HepG2 (cell line): Measurements from ENCODE around the gene USP19.

Experiments
- CHD2 ChIP-seq: IDR thresholded peaks from 2 replicates; pipeline ENCODE4 v1.6.1; 2011; ENCODE audit warnings: low read depth, low read length, improper control_type of control experiment
- DPF2 ChIP-seq: sonication (generic); formaldehyde crosslinking; IDR thresholded peaks from 2 replicates; pipeline ENCODE4 v1.4.0; 2020; ENCODE audit warnings: mild to moderate bottlenecking, low read depth, missing genetic modification reagents, borderline replicate concordance
- ELF4 ChIP-seq: sonication (generic); formaldehyde crosslinking; IDR thresholded peaks from 2 replicates; pipeline ENCODE4 v1.5.0; 2020; ENCODE audit warnings: missing genetic modification reagents, mild to moderate bottlenecking, moderate library complexity, borderline replicate concordance
- HDAC1 ChIP-seq: sonication (generic); formaldehyde crosslinking; IDR thresholded peaks from 2 replicates; pipeline ENCODE4 v1.5.1; 2020; ENCODE audit warnings: mild to moderate bottlenecking, missing genetic modification reagents
- NAIF1 ChIP-seq: sonication (generic); formaldehyde crosslinking; IDR thresholded peaks from 2 replicates; pipeline ENCODE4 v1.5.0; 2020; ENCODE audit warnings: mild to moderate bottlenecking, missing genetic modification reagents, borderline replicate concordance
- PHB2 ChIP-seq: fragments of 450-650 bp; IDR thresholded peaks from 2 replicates; pipeline ENCODE4 v1.6.1; 2018; ENCODE audit not compliant: partially characterized antibody
- SMAD1 ChIP-seq: sonication (generic); formaldehyde crosslinking; IDR thresholded peaks from 2 replicates; pipeline ENCODE4 v1.4.0; 2020; ENCODE audit warnings: missing genetic modification reagents, low read depth, mild to moderate bottlenecking, borderline replicate concordance
- ZNF558 ChIP-seq: sonication (generic); formaldehyde crosslinking; IDR thresholded peaks from 2 replicates; pipeline ENCODE4 v1.9.0; 2022; ENCODE audit warnings: mild to moderate bottlenecking, missing genetic modification reagents, borderline replicate concordance
- TF ChIP-seq, protein P1 (sequence below): sonication (generic); formaldehyde crosslinking; IDR thresholded peaks from 2 replicates; pipeline ENCODE4 v1.5.0; 2020; ENCODE audit warnings: mild to moderate bottlenecking, missing genetic modification reagents, moderate library complexity
- TF ChIP-seq, protein P2 (sequence below): sonication (generic); formaldehyde crosslinking; IDR thresholded peaks from 2 replicates; pipeline ENCODE4 v1.9.0; 2021; ENCODE audit warnings: missing genetic modification reagents, borderline replicate concordance

DNA sequence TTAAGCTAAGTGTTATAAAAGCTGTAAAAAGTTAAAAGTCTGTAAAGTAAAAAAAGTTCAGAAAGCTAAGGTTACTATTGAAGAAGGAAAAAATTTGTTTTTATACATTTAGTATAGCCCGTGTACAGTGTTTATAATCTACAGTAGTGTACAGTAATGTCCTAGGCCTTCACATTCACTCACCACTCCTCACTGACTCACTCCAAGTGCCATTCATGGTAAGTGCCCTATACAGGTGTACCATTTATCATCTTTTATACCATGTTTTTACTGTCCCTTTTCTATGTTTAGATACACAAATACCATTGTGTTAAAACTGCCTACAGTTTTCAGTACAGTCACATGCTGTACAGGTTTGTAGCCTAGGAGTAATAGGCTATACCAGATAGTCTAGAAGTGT is 36.7 kb upstream of the USP19 start:
- TF ChIP-seq, protein P1, sequence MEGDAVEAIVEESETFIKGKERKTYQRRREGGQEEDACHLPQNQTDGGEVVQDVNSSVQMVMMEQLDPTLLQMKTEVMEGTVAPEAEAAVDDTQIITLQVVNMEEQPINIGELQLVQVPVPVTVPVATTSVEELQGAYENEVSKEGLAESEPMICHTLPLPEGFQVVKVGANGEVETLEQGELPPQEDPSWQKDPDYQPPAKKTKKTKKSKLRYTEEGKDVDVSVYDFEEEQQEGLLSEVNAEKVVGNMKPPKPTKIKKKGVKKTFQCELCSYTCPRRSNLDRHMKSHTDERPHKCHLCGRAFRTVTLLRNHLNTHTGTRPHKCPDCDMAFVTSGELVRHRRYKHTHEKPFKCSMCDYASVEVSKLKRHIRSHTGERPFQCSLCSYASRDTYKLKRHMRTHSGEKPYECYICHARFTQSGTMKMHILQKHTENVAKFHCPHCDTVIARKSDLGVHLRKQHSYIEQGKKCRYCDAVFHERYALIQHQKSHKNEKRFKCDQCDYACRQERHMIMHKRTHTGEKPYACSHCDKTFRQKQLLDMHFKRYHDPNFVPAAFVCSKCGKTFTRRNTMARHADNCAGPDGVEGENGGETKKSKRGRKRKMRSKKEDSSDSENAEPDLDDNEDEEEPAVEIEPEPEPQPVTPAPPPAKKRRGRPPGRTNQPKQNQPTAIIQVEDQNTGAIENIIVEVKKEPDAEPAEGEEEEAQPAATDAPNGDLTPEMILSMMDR (CRISPR knock-in tag) = no peak
- no peak for TF ChIP-seq NAIF1 (CRISPR knock-in tag)
- no peak for TF ChIP-seq ZNF558
- no peak for TF ChIP-seq CHD2
- TF ChIP-seq PHB2 = no peak
- TF ChIP-seq ELF4 = no peak
- TF ChIP-seq, protein P2, sequence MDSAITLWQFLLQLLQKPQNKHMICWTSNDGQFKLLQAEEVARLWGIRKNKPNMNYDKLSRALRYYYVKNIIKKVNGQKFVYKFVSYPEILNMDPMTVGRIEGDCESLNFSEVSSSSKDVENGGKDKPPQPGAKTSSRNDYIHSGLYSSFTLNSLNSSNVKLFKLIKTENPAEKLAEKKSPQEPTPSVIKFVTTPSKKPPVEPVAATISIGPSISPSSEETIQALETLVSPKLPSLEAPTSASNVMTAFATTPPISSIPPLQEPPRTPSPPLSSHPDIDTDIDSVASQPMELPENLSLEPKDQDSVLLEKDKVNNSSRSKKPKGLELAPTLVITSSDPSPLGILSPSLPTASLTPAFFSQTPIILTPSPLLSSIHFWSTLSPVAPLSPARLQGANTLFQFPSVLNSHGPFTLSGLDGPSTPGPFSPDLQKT (CRISPR knock-in tag) = no peak
- TF ChIP-seq HDAC1 = no peak
- no peak for TF ChIP-seq SMAD1 (CRISPR knock-in tag)
- no peak for TF ChIP-seq DPF2 (CRISPR knock-in tag)
